Kidney (tissue), 14 donors: ENCODE measurements around the gene GDF3. TPM values are rescaled to one million over a fixed set of nuclear protein-coding genes. Genes with fewer than 3 reads are reported as not detected.
"Not testable (repeated sequence)": the region's sequence is repeated elsewhere in the genome, so short reads cannot be mapped to it uniquely, and the experiment has no call there.

Experiments
- DNase-seq, 5 donors: peaks; one replicate each; pipeline ENCODE4 v3.0.0-alpha.2; 2013 to 2020
- FAIRE-seq: peaks from 2 replicates; lab custom pipeline; 2012; peaks lifted over from hg19 to GRCh38; lab: Jason Lieb, UNC
- H3K27ac ChIP-seq, 2 donors: one replicate each; pipeline ENCODE4 v1.7.0; 2013; ENCODE audit warnings: low read depth in 2 of 2, low read length in 2 of 2, inconsistent platforms in 1 of 2
- H3K27me3 ChIP-seq: one replicate; pipeline ENCODE4 v1.7.1; 2013; ENCODE audit warnings: low read length, inconsistent platforms; ENCODE audit not compliant: control insufficient read depth, insufficient read depth
- H3K36me3 ChIP-seq, 3 donors: one replicate each; pipeline versions ENCODE4 v1.7.0 to v1.7.1; 2013; ENCODE audit warnings: low read length in 3 of 3, control low read depth in 1 of 3, inconsistent platforms in 1 of 3; ENCODE audit not compliant: insufficient read depth in 3 of 3, control insufficient read depth in 2 of 3
- H3K4me1 ChIP-seq, 3 donors: one replicate each; pipeline versions ENCODE4 v1.7.0 to v1.7.1; 2013; ENCODE audit warnings: low read length in 3 of 3, inconsistent platforms in 1 of 3, low read depth in 1 of 3; ENCODE audit not compliant: control insufficient read depth in 2 of 3, insufficient read depth in 2 of 3
- H3K4me3 ChIP-seq, 3 donors: one replicate each; pipeline versions ENCODE4 v1.7.0 to v1.8.1; 2013; ENCODE audit warnings: low read length in 3 of 3, control low read depth in 1 of 3, inconsistent platforms in 1 of 3
- H3K9ac ChIP-seq, 3 donors: one replicate each; pipeline versions ENCODE4 v1.7.0 to v1.7.1; 2013; ENCODE audit warnings: low read length in 3 of 3, control low read depth in 1 of 3, inconsistent platforms in 1 of 3
- H3K9me3 ChIP-seq, 3 donors: one replicate each; pipeline versions ENCODE4 v1.7.0 to v1.7.1; 2013; ENCODE audit warnings: low read length in 3 of 3, control low read depth in 1 of 3, inconsistent platforms in 1 of 3; ENCODE audit not compliant: control insufficient read depth in 2 of 3, insufficient read depth in 1 of 3
- intact Hi-C: fragments of 100-400 bp; cut with DNase I; formaldehyde crosslinking; loops from one replicate; pipeline ENCODE4 v1.11.1; 2022
- polyA plus RNA-seq: library from polyadenylated mRNA; stranded (reverse); fragments of 350-450 nt; fragmentation: Illumina TruSeq; extraction: RNeasy Lipid Tissue Mini Kit (QIAGEN cat#74804); gene quantifications from one replicate; pipeline ENCODE4 v1.2.3, GENCODE V29; 2014; ENCODE audit warnings: low read depth, low replicate concordance; ENCODE audit not compliant: insufficient read depth
- total RNA-seq: library from RNA; stranded (reverse); fragmentation: NEBNext Ultra II Directional; extraction: Animal tissue kit (Norgen Biotek cat#: 25700); gene quantifications from one replicate; pipeline ENCODE4 v1.2.1, GENCODE V29; 2021
- TF ChIP-seq, protein P1 (sequence below): IDR thresholded peaks from 3 replicates; pipeline ENCODE4 v1.5.1; 2012; ENCODE audit warnings: mild to moderate bottlenecking, moderate library complexity, borderline replicate concordance; ENCODE audit not compliant: insufficient read depth; ENCODE audit errors: extremely low read depth
- donor health status: control.
- donor health status: control.
- donor health status: control.
- donor health status: control.
- donor health status: control.
- donor health status: DM: yes; HTN: yes; CAD: no.
- donor health status: Normal renal cell carcinoma (clear cell type).

The GDF3 gene
- total and polyA plus RNA-seq, 2 donors from 2014 or later, result 0.66 to 1.6 TPM

- intact Hi-C loops, result no loop called here
- DNase-seq (peak in 2 of 5 donors; percentile 42 to 63), FAIRE-seq (no peak)
- TF ChIP-seq, protein P1, sequence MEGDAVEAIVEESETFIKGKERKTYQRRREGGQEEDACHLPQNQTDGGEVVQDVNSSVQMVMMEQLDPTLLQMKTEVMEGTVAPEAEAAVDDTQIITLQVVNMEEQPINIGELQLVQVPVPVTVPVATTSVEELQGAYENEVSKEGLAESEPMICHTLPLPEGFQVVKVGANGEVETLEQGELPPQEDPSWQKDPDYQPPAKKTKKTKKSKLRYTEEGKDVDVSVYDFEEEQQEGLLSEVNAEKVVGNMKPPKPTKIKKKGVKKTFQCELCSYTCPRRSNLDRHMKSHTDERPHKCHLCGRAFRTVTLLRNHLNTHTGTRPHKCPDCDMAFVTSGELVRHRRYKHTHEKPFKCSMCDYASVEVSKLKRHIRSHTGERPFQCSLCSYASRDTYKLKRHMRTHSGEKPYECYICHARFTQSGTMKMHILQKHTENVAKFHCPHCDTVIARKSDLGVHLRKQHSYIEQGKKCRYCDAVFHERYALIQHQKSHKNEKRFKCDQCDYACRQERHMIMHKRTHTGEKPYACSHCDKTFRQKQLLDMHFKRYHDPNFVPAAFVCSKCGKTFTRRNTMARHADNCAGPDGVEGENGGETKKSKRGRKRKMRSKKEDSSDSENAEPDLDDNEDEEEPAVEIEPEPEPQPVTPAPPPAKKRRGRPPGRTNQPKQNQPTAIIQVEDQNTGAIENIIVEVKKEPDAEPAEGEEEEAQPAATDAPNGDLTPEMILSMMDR, result peak; percentile 62
- H3K4me3 ChIP-seq, result no peak overlapping the region
- no peaks in the 10 kb centered on the region for H3K27me3 ChIP-seq
- no peaks in the 10 kb centered on the region for H3K4me1 ChIP-seq
- no peaks in the 10 kb centered on the region for H3K9me3 ChIP-seq
- H3K9ac ChIP-seq, result no peak overlapping the region
- no peaks in the 10 kb centered on the region for H3K36me3 ChIP-seq
- H3K27ac ChIP-seq, result no peak overlapping the region
Observed at GRCh38 chr12:7645395-7646177, 50.0 kb downstream of the GDF3 start.

DNA sequence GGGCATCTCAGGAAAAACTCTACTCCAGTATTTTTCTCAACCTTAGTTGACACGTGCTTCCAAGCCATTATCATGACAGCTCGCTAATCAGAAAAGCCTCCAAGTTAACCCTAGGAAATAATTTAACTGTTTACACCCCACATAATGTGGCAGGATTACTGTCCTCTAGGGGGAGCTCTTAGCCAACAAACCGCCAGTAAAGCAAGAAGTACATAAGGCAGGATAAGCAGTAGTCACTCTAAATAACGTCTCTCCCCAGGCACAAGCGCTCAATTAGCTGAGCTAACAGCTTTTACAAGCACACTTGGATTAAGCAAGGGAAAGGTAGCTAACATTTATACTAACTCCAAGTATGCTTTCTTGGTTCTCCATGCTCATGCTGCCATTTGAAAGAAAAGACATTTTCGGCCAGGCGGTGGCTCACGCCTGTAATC is 52.7 kb downstream of the GDF3 start:
- Histone ChIP-seq H3K9me3 (no peaks in the 10 kb centered on the region), H3K27me3 (no peaks in the 10 kb centered on the region), H3K36me3 (no peaks in the 10 kb centered on the region), H3K9ac (no peak overlapping the region), H3K4me1 (peaks cover 0 to 2% (median 0%) of the 10 kb centered on the region in 3 donors), H3K4me3 (no peak overlapping the region), H3K27ac (no peak overlapping the region)
- DNase-seq (no peak), FAIRE-seq (no peak)
- intact Hi-C loops, result no loop called here
- TF ChIP-seq, protein P1, result no peak

GRCh38 chr12:7642287-7642686 is 53.3 kb downstream of the GDF3 start:
- Histone ChIP-seq H3K9me3 (no peaks in the 10 kb centered on the region), H3K36me3 (no peaks in the 10 kb centered on the region), H3K9ac (no peak overlapping the region), H3K27me3 (no peaks in the 10 kb centered on the region), H3K4me1 (peaks cover 0 to 2% (median 0%) of the 10 kb centered on the region in 3 donors), H3K4me3 (no peak overlapping the region), H3K27ac (no peak overlapping the region)
- intact Hi-C loops, result no loop called here
- FAIRE-seq (no peak), DNase-seq (no peak)
- TF ChIP-seq, protein P1, result no peak

- H3K4me1 ChIP-seq, intact Hi-C loops, H3K9me3 ChIP-seq, H3K27ac ChIP-seq, H3K36me3 ChIP-seq, H3K9ac ChIP-seq, H3K27me3 ChIP-seq, FAIRE-seq, H3K4me3 ChIP-seq: not testable (repeated sequence)
- peak in 1 of 5 donors; percentile 35 for DNase-seq
Observed at GRCh38 chr12:7640123-7640995, 55.2 kb downstream of the GDF3 start.
